ENCODE data around the gene F8. TPM values are rescaled to one million over a fixed set of nuclear protein-coding genes. Genes with fewer than 3 reads are reported as not detected.
A peak's percentile ranks its signal among the peaks of the same experiment; 100 is the strongest.

The F8 gene
- total RNA-seq, 3 donors from 2014 or later, result 1.3 to 2.4 (median 1.5) TPM

DNA sequence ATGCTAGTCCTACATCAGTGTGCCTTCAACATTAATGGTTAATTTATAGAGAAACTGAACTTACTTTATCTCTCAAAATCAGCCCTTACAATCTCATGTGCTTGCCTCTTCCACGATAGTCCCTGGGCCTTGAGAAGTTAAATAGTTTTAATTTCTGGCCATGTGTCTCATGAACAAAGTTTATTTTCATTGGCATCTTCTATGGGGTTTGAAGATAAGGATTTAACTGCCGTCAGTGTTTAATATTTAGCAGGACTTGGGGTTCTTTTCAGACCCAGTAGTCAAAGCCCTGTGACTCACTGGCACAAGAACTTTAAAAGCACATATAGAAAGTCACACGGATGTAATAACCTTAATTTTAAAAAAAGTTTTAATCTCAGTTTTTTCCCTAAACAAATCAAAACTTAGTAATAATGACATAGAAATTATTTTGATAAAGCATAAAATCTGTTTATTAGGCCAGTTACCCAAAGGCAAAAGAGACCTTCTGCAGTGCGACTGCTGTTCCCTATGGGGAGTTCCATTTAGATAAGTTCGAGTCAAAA, 207.2 kb downstream of the F8 start:
- no peak overlapping the region for H3K4me3 Mint-ChIP-seq
- no peaks in the 10 kb centered on the region for H3K9me3 Mint-ChIP-seq
- no peaks in the 10 kb centered on the region for H3K27me3 Mint-ChIP-seq (ENCODE audit: low read depth)
- ATAC-seq, result no peak
- DNase-seq, result no peak
- H3K4me1 Mint-ChIP-seq (ENCODE audit: low read depth), result no peaks in the 10 kb centered on the region
- H3K36me3 Mint-ChIP-seq (ENCODE audit: insufficient read depth), result no peaks in the 10 kb centered on the region

- Mint-ChIP-seq H3K27me3 (ENCODE audit: low read depth) (no peaks in the 10 kb centered on the region), H3K4me1 (ENCODE audit: low read depth) (peaks cover 3% of the 10 kb centered on the region), H3K36me3 (ENCODE audit: insufficient read depth) (no peaks in the 10 kb centered on the region), H3K4me3 (no peak overlapping the region), H3K9me3 (no peaks in the 10 kb centered on the region)
- DNase-seq, result no peak
- no peak for ATAC-seq
Measured at GRCh38 chrX:154813801-154814200, 208.7 kb downstream of the F8 start.

- DNase-seq (no peak), ATAC-seq (no peak)
Measured at GRCh38 chrX:154812341-154813101, 210.0 kb downstream of the F8 start.

DNA sequence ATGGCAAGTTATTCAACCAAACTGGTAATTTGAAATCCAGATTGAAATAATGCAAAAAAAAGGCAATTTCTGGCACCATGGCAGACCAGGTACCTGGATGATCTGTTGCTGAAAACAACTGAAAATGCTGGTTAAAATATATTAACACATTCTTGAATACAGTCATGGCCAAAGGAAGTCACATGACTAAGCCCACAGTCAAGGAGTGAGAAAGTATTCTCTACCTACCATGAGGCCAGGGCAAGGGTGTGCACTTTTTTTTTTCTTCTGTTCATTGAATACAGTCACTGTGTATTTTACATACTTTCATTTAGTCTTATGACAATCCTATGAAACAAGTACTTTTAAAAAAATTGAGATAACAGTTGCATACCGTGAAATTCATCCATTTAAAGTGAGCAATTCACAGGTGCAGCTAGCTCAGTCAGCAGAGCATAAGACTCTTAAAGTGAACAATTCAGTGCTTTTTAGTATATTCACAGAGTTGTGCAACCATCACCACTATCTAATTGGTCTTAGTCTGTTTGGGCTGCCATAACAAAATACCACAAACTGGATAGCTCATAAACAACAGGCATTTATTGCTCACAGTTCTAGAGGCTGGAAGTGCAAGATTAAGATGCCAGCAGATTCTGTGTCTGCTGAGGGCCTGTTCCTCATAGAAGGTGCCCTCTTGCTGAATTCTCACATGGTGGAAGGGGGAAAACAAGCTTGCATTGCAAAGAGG, 212.4 kb downstream of the F8 start:
- H3K36me3 Mint-ChIP-seq (ENCODE audit: insufficient read depth), result no peaks in the 10 kb centered on the region
- peaks cover 8% of the 10 kb centered on the region for H3K4me1 Mint-ChIP-seq (ENCODE audit: low read depth)
- no peaks in the 10 kb centered on the region for H3K27me3 Mint-ChIP-seq (ENCODE audit: low read depth)
- H3K4me3 Mint-ChIP-seq, result no peak overlapping the region
- DNase-seq (no peak), ATAC-seq (peak; percentile 53 to 57)
- no peaks in the 10 kb centered on the region for H3K9me3 Mint-ChIP-seq

More at GRCh38 chrX:154812341-154813101, 210.0 kb downstream of the F8 start:
- Mint-ChIP-seq H3K36me3 (ENCODE audit: insufficient read depth) (no peaks in the 10 kb centered on the region), H3K27me3 (ENCODE audit: low read depth) (no peaks in the 10 kb centered on the region), H3K4me3 (no peak overlapping the region), H3K9me3 (no peaks in the 10 kb centered on the region), H3K4me1 (ENCODE audit: low read depth) (peaks cover 3% of the 10 kb centered on the region)

GRCh38 chrX:154806837-154807501, 215.6 kb downstream of the F8 start:
- ATAC-seq (no peak), DNase-seq (no peak)
- H3K27me3 Mint-ChIP-seq (ENCODE audit: low read depth), result no peaks in the 10 kb centered on the region
- H3K4me3 Mint-ChIP-seq, result no peak overlapping the region
- no peaks in the 10 kb centered on the region for H3K36me3 Mint-ChIP-seq (ENCODE audit: insufficient read depth)
- H3K9me3 Mint-ChIP-seq, result no peaks in the 10 kb centered on the region
- H3K4me1 Mint-ChIP-seq (ENCODE audit: low read depth), result peaks cover 23% of the 10 kb centered on the region

- ATAC-seq (peak in 1 of 2 donors; percentile 5), DNase-seq (no peak)
- Mint-ChIP-seq H3K36me3 (ENCODE audit: insufficient read depth) (no peaks in the 10 kb centered on the region), H3K27me3 (ENCODE audit: low read depth) (no peaks in the 10 kb centered on the region), H3K4me3 (peak overlapping the region; percentile 75), H3K4me1 (ENCODE audit: low read depth) (peaks cover 31% of the 10 kb centered on the region), H3K9me3 (no peaks in the 10 kb centered on the region)
Measured at GRCh38 chrX:154805696-154806091, 216.8 kb downstream of the F8 start.

DNA sequence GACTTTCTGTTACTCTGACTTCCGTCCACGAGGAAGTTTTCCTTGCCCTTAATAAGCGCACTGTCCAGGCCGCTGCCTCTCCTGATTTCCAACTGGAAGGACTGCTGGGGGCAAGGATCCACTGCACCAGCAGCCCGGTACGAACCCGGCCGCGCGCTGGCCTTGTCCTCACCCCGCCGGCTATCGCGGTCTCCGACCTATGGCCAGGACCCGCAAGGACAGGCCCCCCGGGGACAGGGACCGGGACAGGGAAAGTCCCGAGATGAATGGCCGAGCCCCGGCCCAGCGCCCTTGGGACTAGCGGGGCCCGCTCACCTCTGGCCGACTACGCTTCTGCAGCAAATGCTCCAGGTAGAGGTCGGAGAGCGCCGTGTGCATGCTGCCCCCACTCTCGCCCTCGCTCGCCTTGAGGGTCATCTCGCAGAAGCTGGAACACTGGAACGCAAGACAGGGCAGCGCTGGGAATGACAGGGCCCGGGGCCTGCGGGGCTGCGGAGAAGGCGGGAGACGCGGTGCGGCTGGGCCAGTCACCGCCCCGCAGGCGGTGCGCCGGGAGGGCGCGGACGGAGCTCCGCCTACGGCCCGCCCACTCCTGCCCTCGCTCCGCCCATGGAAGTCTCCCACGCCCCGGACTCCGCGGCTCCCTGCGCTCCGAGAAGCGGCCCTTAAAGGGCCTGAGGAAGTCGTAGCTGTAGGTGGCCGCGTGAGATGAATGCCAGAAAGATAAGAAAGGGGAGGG, 217.4 kb downstream of the F8 start, which contains the start of gene MPP1:
Gene MPP1, minus strand, starts transcription at position 529 of the 739 bp plus-strand sequence. Its CDS starts 112 bp downstream, at position 417.
- no peaks in the 10 kb centered on the region for H3K27me3 Mint-ChIP-seq (ENCODE audit: low read depth)
- DNase-seq (peak; percentile 72), ATAC-seq (peak; percentile 88 to 91)
- peak within 1 kb of the TSS; percentile 75 for H3K4me3 Mint-ChIP-seq
- H3K9me3 Mint-ChIP-seq, result no peaks in the 10 kb centered on the region
- peaks cover 37% of the 10 kb centered on the region for H3K4me1 Mint-ChIP-seq (ENCODE audit: low read depth)
- H3K36me3 Mint-ChIP-seq (ENCODE audit: insufficient read depth), result no peaks in the 10 kb centered on the region

GRCh38 chrX:154804261-154804956, 218.1 kb downstream of the F8 start:
- peak overlapping the region; percentile 75 for H3K4me3 Mint-ChIP-seq
- DNase-seq, result no peak
- no peak for ATAC-seq
- peaks cover 40% of the 10 kb centered on the region for H3K4me1 Mint-ChIP-seq (ENCODE audit: low read depth)
- H3K27me3 Mint-ChIP-seq (ENCODE audit: low read depth), result no peaks in the 10 kb centered on the region
- no peaks in the 10 kb centered on the region for H3K36me3 Mint-ChIP-seq (ENCODE audit: insufficient read depth)
- H3K9me3 Mint-ChIP-seq, result no peaks in the 10 kb centered on the region

GRCh38 chrX:154802947-154803346, 219.6 kb downstream of the F8 start:
- ATAC-seq (no peak), DNase-seq (no peak)
- Mint-ChIP-seq H3K27me3 (ENCODE audit: low read depth) (no peaks in the 10 kb centered on the region), H3K4me1 (ENCODE audit: low read depth) (peaks cover 48% of the 10 kb centered on the region), H3K9me3 (no peaks in the 10 kb centered on the region), H3K36me3 (ENCODE audit: insufficient read depth) (no peaks in the 10 kb centered on the region), H3K4me3 (no peak overlapping the region)

DNA sequence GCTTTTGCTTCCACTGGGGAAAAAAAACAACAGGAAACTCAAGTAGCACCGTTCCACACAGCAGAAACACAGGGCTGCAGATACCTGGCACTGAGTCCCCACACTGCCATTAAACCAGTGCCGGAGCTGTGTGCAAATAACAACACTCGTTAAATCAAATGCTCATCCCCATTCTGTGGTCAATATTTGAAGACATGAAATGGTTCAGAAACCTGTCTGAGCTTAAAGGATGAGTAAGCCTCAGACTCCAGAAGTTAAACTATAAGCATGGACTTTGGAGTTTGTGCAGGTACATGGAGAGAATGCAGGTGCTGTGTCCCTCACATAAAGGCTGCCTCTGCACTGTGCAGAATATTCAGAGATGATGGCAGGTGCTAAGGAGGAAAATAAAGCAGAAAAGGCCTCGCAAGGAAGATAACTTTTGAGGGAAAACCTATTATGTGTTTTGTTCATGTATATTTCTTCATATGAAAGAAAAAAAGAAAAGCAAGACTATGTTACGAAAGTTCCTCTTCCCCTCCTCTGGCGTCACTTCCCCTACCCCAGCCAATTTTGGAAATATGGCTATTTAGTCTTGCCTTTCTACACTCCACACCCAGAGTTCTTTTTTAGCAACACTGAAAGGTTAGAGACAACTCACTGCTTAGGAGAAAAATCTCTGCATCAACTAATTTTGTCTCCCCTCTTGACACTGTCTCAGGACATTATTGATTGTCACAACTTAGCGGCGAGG, 221.9 kb downstream of the F8 start:
- H3K9me3 Mint-ChIP-seq, result no peaks in the 10 kb centered on the region
- H3K4me1 Mint-ChIP-seq (ENCODE audit: low read depth), result peaks cover 49% of the 10 kb centered on the region

GRCh38 chrX:154799556-154800348, 222.8 kb downstream of the F8 start:
- Mint-ChIP-seq H3K4me1 (ENCODE audit: low read depth) (peaks cover 46% of the 10 kb centered on the region), H3K27me3 (ENCODE audit: low read depth) (no peaks in the 10 kb centered on the region)
- ATAC-seq, result no peak

More for the DNA sequence above, 221.9 kb downstream of the F8 start:
- ATAC-seq (no peak), DNase-seq (no peak)
- no peaks in the 10 kb centered on the region for H3K36me3 Mint-ChIP-seq (ENCODE audit: insufficient read depth)
- H3K4me3 Mint-ChIP-seq, result no peak overlapping the region
- H3K27me3 Mint-ChIP-seq (ENCODE audit: low read depth), result no peaks in the 10 kb centered on the region

GRCh38 chrX:154797006-154797405, 225.5 kb downstream of the F8 start:
- Mint-ChIP-seq H3K36me3 (ENCODE audit: insufficient read depth) (no peaks in the 10 kb centered on the region), H3K4me3 (no peak overlapping the region), H3K9me3 (no peaks in the 10 kb centered on the region), H3K27me3 (ENCODE audit: low read depth) (no peaks in the 10 kb centered on the region), H3K4me1 (ENCODE audit: low read depth) (peaks cover 32% of the 10 kb centered on the region)
- ATAC-seq (no peak), DNase-seq (no peak)

More at GRCh38 chrX:154799556-154800348, 222.8 kb downstream of the F8 start:
- DNase-seq, result no peak
- Mint-ChIP-seq H3K36me3 (ENCODE audit: insufficient read depth) (no peaks in the 10 kb centered on the region), H3K9me3 (no peaks in the 10 kb centered on the region), H3K4me3 (no peak overlapping the region)
